GM19468 (cell line): Measurements from ENCODE around the gene EEF1AKMT1.
A peak's percentile ranks its signal among the peaks of the same experiment; 100 is the strongest.

ENCODE experiments used
- ATAC-seq: cut with Tn5 transposase; IDR thresholded peaks from one replicate; pipeline ENCODE4 v1.9.1; 2021; ENCODE audit warnings: mild to moderate bottlenecking, moderate library complexity, moderate number of reproducible peaks; ENCODE audit not compliant: unreplicated experiment; ENCODE audit errors: extremely low read depth

Gene EEF1AKMT1, protein sequence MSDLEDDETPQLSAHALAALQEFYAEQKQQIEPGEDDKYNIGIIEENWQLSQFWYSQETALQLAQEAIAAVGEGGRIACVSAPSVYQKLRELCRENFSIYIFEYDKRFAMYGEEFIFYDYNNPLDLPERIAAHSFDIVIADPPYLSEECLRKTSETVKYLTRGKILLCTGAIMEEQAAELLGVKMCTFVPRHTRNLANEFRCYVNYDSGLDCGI

DNA sequence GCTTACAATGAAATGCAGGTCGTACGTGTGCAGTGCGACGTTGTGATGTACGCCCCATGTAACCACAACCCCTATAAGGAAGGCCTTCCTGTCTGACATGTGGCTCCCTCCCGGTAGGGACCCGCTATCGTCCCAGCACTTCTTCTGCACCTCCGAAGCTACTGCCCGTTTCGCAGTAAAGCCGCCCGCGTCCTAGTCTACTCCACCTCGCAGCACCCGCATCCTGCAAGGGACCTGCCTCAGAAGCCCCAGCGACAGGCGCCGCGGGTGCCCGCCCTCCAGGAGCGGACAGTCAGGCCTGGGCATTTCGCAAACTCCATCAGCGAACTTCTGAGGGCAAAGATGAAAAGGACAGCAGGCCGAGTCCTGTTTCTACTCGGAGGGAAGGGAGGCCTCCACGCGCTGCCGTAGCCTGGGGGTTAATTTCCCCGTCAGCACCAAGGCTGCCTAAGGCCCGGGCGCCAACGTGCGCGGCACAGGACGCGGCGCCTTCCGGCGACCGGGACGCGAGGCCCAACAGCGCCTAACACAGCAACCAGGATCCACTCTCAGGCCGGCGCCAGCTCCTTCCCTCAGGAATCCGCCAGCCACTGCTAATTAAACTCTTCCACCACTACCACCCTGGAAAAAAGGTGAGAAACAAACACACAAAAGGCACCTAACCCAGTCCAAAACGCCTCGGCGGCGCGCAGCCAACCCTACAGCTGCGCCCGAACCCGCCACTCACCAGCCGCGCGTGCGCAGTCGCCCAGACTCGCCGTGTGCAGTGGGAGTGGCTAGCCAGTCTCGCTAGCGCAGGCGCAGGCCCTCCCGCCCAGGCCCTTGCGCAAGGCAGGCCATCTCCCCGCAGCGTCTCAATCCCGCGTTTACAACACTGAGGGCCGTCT lies at the start of gene EEF1AKMT1:
Gene EEF1AKMT1 (minus strand): TSS at position 768 of the 887 bp plus-strand sequence. CDS start 16,363 bp downstream, outside the sequence.
- ATAC-seq = peak; percentile 81

DNA sequence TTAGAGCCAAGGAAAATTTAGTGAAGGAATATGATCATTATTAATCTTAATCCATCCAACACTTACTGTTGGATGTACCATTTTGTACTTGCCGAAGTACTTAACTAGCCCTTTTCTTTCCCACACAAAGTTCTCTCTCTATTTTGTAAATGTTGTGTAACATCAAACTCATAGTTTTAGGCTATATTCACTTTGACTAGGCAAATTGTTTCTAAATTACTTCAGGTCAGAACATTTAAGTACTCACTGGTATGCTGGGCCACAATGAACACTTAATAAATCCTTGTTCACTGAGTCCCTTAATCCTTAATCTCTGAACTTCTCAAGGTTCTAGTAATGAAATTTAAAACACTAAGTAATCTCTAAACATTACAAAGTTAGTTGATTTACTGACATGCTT lies 49.3 kb upstream of the EEF1AKMT1 start:
- no peak for ATAC-seq

DNA sequence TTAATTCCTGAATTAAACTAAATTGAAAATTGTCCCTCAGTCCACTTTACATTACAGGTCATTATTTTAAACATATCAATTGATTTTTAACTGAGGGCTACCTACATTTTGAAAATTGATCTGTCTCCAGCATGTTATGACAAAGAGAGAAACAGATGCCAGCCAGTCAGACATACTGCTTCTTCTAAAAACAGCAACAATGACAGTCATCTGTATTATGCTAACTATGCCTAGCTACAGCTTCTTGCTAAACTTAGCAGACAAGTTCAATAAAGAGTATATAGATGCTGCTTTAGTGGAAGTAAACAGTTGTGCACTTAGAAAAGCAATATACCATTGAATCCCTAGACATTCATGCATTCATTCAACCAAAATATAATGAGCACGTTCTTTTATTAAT lies 48.6 kb upstream of the EEF1AKMT1 start:
- ATAC-seq = no peak

DNA sequence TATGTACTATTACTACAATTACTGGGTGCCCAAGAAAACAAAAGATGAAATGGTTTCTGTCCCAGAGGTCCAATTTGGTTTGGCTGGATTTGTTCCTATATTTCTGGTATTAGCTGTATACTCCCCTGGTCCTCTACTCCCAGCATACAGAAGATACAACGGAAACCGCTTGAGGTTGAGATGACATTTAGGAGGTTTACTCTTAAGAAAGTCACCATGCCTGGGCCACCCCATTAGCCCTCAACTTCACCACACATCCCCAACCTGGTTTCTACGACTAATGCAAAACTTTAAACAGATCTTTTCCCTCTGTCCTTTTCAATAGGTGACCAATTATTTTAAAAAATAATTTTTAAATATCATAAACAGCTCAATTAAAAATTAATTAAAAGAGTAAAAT lies 46.0 kb upstream of the EEF1AKMT1 start:
- no peak for ATAC-seq

DNA sequence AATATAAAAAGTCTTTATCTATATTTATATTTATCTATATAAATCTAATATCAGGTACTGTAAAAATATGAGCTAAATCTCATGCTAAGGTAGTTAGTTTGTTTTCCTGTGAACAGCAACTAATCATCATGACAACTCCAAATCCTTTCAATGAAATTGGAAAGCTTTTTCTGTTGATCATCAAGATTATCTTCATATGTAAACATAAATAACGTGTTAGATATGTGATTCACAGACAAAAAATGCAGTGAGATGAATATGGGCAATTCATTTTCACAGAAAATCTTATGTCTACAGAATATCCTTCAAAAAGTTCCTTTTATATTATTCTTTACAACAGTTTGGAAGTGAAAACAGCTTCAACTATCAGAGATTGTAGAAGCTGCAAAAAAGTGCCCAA lies 41.7 kb upstream of the EEF1AKMT1 start:
- ATAC-seq = no peak

DNA sequence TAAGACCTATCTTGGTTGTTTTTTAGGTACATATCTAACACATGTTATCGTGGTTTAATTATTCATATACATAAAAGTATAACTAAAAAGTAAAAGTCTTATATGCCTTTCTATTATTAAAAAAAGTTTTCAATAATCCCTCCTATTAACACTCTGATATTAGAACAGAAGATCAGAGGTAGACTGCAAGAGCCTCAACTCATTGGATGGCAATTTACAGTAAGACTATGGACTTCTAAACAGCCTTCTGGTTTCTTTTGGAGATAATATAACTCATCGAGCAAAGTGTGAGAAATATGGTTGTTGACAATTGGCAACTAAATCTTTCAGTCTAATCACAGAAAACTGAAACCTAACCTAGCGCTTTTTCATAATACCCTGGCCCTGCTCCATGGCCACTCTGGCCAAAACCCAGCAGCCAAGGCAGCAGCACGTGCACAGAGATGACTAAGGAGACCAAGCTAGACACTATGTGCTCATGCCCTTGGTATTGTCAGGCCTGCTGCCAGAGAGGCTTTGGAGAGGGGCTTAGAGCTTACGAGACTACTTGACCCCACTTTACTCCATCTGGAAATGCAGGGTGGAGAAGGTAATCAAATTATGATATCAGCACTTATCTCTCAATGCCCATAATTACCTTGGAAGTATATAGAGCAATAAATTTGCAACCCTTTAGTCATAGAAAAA lies 40.6 kb upstream of the EEF1AKMT1 start:
- no peak for ATAC-seq

DNA sequence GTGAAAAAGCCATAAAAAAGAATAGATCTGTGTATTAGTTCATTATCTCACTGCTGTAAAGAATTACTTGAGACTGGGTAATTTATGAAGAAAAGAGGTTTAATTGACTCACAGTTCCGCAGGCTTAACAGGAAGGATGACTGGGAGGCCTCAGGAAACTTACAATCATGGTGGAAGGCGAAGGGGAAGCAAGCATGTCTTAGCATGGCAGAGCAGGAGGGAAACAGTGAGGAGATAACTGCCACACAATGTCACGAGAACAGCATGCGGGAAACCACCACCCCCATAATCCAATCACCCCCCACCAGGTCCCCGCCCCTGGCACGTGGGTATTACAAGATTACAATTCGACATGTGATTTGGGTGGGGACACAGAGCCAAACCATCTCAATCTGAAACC lies 39.1 kb upstream of the EEF1AKMT1 start:
- no peak for ATAC-seq

DNA sequence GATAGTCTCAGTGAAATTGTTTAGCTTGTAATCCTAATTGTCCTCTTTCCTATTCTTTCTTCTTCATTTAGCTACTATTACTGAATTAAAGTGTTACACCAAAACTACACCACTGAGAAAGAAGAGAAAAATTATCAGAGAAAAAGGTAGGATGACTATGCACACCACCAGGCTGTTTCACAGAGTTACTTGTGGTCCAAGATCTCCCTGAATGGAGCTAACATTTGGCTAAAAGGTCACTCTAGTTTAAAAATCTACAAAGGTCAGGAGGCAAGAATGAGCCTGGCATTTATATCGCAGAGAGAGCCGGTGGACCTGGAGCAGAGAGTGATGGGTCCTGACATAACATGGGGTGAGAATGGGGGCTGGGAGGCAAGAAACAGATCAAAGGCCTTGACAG lies 37.0 kb upstream of the EEF1AKMT1 start:
- ATAC-seq = no peak

DNA sequence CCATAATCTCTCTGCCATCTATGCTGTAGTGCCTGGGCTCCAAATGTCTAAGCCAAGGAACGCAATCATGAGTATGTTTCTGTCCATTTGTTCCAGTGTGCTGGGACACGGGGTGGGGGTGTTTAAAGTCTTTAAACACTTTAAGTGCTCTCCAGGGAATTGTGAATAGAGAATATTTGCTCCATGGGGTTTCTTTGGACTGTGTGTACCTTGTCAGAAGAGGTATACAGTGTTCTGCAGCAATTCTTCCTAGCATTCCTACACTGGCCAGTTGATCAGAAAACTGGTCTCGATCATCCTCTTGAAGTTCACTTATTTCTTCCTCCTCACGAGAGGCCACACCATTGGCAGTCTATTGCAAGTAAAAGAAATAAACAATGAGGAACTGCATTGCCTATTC lies 35.1 kb upstream of the EEF1AKMT1 start:
- no peak for ATAC-seq

DNA sequence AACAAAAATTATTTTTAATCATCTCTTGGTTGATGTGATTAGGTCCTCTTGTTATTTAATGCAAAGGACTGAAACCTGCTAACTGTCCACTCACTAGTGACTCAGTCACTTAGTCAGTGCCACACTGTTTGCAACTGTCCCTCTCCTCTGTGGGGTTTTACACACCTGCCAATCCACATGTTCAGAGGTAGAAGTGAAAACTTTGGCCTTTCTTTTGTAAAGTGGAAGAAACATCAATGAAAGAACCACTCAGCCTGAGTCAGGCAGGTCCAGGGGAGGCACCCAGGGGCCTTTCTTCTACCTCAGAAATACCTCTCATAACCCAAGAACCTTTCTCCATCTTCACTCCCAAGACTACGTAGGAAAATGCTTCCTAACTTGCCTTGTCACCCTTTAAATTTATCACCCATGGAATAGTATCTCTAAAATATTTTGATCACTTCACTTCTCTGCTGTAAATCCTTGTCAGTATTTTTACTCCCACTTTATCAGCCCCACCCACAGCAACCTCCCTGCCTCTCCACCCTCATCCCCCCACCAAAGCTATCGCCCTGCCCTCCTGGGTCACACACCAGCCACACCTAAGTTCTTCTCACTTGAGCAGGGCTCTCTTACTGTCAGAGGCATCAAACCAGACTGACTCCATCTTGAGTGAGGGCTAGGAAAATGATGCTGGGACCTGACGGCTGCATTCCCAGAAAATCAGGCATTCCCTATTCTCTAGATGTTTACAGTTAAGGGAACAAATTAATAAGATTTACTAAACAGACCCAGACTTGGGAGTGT lies 29.6 kb upstream of the EEF1AKMT1 start:
- ATAC-seq = no peak

DNA sequence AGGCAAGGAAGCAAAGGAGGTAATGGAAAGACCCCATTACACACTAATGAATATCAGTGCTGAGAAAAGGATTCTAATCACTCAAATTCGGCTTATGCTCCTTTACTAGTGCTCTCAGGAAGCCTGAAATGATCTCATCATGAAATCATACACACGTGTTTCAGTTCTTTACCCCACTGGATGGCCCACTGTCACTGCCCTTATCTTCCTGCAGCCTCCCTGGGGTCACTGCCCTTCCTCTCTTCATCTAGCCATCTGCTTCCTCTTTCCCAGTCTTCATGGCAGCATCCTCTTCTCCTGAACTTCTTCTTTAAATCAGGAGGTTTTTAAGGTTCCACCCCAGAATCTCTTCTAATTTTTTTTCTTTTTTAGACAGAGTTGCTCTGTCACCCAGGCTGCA lies 27.9 kb upstream of the EEF1AKMT1 start:
- ATAC-seq = no peak

DNA sequence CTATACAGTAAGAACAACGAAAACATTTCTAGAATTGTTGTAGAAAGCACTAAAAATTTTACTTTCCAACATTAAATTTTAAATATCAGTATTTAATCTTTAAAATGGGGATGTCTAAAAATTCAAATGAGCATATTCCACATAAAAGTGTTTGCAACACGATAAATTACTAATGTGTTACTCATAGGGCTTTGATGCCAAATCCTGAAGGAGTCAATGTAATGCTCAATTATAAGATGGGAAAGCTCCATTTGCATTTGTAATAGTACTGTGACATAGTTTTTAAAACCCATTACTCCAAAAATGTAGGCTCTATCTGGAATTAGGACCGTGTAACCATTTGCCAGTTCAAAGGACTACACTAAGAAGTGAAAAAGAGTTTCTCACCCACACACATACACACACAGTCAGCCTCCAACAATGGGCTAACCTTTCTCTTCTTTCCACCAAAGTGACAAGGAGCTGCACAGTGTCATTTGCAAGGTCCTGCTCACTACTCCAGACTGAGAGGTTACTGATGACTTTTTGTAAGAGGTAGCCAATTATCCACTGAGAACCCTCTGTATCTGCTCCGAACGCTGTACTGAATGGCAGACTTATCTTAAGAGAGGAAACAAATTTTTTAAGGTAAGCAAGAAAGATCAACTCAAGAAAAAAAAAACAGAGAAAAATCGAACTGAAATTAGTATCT lies 26.1 kb upstream of the EEF1AKMT1 start:
- ATAC-seq = no peak

DNA sequence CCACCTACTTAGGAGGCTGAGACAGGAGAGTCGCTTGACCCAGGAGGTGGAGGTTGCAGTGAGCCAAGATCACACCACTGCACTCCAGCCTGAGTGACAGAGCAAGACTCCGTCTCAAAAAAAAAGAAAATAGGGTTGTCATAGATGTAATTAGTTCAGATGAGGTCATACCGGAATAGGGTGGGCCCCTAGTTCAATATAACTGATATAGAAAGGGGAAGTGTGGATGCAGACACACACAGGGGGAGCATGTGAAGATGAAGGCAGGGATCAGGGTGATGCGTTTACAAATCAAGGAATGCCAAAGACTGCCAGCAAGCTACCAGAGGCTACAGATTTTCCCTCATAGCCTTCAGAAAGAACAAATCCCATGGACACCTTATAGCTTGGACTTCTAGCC lies 24.3 kb upstream of the EEF1AKMT1 start:
- ATAC-seq = no peak

DNA sequence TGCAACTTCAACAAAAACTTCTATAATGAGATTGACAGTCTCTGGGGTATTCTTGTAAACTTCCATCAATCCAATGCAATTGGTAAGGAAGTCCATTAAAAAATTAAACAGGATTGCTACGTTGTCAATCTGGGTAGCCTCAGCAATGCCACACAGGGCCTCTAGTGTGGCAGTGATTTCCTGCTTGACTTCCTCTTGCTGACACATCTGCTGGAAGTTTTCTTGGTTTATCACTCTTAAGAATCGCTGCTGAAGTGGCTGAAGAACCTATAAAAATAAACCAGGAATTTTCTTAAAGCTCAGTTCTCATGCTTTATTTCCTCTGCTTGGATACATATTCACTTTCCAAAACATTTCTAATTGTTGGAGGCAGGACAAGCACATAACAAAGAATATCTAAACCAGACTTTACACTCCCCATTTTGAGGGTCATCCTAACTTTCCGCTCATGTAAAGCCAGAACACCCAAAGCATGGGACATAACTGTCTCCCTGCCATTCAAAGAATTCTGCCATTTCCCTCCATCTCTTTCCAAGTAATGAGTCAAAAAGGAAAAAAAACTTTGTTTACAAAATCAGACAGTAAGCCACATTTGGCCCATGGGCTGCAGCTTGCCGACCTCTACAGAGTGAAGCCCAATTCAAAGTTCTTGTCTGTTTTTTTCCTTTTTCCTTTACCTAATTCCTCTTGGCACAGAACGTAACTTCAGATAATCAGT lies 23.2 kb upstream of the EEF1AKMT1 start:
- no peak for ATAC-seq

DNA sequence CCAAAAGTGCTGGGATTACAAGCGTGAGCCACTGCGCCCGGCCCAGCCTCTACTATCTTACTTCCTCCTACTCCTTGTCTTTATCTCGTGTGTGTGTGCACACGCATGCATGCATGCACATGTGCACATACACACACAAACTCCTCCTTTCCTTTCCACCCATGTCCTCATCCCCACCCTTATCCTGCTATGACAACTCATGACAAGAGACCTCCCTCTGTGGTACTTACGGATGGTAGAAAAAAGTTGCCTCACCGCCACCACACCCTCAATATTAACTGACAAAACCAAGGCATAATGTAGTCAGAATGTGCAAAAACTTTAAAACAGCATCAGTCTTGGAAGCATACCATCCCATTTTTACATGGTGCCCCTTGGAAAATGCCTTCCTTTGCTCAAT lies 15.9 kb upstream of the EEF1AKMT1 start:
- no peak for ATAC-seq

DNA sequence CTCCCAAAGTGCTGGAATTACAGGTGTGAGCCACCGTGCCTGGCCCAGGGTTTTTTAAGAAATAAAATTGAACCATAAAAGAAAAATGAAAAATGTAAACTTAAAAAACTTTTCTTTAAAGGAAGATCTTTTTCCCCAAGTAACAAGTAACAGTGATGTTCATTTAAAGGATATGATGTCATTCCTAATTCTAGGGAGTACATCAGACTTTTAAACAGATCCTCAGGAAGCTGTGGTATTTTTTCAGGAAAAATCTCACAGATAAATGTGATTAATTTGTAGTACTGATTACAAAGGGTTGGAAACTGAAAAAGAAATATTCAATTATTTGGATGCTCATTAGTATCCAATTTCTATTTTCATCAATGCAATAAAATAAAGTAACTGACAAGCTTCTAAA lies 14.6 kb upstream of the EEF1AKMT1 start:
- no peak for ATAC-seq

DNA sequence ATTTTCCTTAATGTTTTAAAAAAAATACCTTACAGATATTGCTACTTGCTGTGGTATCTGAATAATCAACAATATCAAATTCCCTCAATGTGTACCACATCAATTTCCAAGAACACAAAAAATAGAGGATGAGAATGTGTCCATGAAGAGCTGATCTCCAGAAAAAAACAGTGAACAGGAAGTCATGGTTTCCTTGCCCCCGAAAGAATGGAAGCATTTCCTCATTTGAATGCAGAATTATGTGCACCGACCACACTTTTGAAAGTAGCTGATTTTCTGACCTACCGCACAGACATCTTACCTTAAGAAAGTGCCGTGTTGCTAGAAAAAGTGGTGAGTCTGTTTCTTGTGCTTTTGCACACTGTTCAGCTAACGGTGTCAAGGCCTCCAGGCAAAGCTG lies 13.4 kb upstream of the EEF1AKMT1 start:
- ATAC-seq = no peak

DNA sequence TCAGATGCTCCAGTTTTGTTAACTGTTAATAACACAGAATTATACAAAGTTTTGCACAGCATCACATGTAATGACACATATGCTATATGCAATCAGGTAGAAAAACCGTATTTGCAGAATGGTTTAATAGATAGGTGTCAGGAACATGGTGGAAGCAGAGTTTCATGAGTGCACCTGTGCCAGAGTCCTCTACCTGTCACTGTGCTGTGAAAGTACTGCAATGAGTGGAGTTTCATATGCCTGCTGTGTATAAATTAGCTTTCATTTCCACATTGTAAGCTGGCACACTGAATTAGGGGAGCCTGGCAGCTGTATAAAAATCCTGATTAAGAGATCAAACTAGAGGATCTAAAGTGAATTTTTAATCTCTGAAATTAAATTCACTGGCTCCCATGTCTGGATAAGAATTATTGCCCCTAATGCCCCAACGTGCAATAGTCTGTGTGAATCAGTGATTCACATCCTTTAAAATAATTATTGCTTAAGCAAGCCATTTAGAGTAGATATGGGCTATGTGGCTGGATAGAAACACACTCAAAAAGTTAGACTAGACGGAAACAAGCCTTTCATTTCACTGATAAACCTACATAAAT lies 8.5 kb upstream of the EEF1AKMT1 start:
- ATAC-seq = no peak

DNA sequence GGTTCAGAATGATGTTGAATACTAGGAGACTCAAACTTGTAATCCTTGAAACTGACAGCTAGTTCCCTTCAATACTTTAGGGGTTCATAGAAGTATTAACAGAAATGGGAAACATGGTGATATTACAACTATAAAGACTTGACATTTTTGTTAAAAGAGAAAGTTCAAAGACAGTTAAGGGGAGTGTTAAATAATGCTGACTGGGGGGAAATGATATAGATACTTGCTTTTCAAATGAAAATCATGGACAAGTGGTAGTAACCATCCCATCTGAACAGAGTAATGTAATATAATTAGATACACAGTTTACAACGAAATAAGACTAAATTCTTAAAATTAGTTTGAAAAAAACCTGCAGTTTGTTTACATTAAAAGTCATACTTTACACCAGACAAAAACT lies 6.6 kb upstream of the EEF1AKMT1 start:
- no peak for ATAC-seq
